D721Med (cell line): ENCODE measurements around the gene LHX6.
A peak's percentile ranks its signal among the peaks of the same experiment; 100 is the strongest.

Experiments
- DNase-seq: peaks from one replicate; pipeline ENCODE4 v3.0.0; 2011; ENCODE audit warnings: low spot score; ENCODE audit not compliant: insufficient read length
- FAIRE-seq: peaks from 2 replicates; lab custom pipeline; 2011; peaks lifted over from hg19 to GRCh38; lab: Jason Lieb, UNC
- CTCF ChIP-seq: IDR thresholded peaks from 2 replicates; pipeline ENCODE4 v1.5.1; 2012; ENCODE audit warnings: mild to moderate bottlenecking, control low read depth; ENCODE audit not compliant: insufficient read depth; ENCODE audit errors: missing control alignments

LHX6 gene

GRCh38 chr9:122164286-122164685 lies 64.5 kb downstream of the LHX6 start:
- DNase-seq = no peak
- no peak for FAIRE-seq
- no peak for TF ChIP-seq CTCF

GRCh38 chr9:122162415-122162814 lies 66.3 kb downstream of the LHX6 start:
- FAIRE-seq = no peak
- DNase-seq = no peak
- no peak for TF ChIP-seq CTCF

- no peak for FAIRE-seq
- no peak for DNase-seq
- TF ChIP-seq CTCF = no peak
Measured at GRCh38 chr9:122159925-122160246, 68.9 kb downstream of the LHX6 start.

GRCh38 chr9:122159026-122159924 lies 69.5 kb downstream of the LHX6 start, which contains the start of the genes MORN5 and NDUFA8:
MORN5 (plus strand) TSS chr9:122159908; CDS start chr9:122159973, 65 bp downstream.
NDUFA8 (minus strand) TSS chr9:122159779; CDS start chr9:122159677, 102 bp downstream.
- DNase-seq = peak; percentile 91
- TF ChIP-seq CTCF = no peak

GRCh38 chr9:122158202-122158601 lies 70.6 kb downstream of the LHX6 start:
- DNase-seq (no peak), FAIRE-seq (no peak)

More at GRCh38 chr9:122159026-122159924, 69.5 kb downstream of the LHX6 start, which contains the start of the genes MORN5 and NDUFA8:
- no peak for FAIRE-seq

GRCh38 chr9:122155796-122156195 lies 73.0 kb downstream of the LHX6 start:
- FAIRE-seq (no peak), DNase-seq (no peak)
- no peak for TF ChIP-seq CTCF

More at GRCh38 chr9:122158202-122158601, 70.6 kb downstream of the LHX6 start:
- TF ChIP-seq CTCF = peak; percentile 38
